Activated CD4-positive, alpha-beta T cell treated with anti-CD3 and anti-CD28 coated beads for 1 hour (primary cell): ENCODE measurements around the gene FAM174C.
"Not testable (repeated sequence)": the region's sequence is repeated elsewhere in the genome, so short reads cannot be mapped to it uniquely, and the experiment has no call there.

Source experiments
- DNase-seq: peaks from one replicate; pipeline ENCODE4 v3.0.0-alpha.2; 2020

Gene FAM174C

DNA sequence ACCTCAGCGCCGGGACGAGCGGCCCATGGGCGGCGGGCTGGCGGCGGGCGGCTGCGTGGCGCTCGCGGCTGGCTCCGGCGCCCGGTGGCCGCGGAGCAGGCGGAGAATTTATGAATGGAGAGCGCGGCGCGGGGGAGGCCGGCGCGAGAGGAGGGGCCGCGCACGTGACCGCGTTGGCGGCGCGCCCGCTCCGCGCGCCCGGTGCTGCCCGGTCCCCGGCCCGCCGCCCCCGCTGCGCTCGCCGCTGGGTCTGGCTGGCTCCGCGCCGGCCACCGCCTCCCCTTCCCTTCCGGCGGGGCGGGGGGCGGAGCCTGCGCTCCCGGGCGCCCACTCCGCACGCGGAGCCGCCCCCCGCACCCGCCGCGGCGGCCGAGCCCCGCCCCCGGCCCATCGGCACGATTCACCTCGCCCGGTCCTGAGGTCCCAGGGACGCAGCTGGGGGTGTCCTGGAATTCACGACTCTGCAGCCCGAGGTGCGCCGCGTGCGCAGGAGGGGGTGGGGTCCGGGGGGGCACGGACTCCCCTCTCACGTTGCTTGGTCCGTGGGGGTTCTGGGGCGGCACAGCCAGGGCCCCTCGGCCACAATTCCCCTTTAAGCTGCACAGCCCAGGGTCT lies 37.5 kb upstream of the FAM174C start, which contains the start of gene CBARP:
Gene CBARP, minus strand, starts transcription at position 252 of the 615 bp plus-strand sequence. CDS start 1,905 bp downstream, outside the sequence.
- no peak for DNase-seq

DNA sequence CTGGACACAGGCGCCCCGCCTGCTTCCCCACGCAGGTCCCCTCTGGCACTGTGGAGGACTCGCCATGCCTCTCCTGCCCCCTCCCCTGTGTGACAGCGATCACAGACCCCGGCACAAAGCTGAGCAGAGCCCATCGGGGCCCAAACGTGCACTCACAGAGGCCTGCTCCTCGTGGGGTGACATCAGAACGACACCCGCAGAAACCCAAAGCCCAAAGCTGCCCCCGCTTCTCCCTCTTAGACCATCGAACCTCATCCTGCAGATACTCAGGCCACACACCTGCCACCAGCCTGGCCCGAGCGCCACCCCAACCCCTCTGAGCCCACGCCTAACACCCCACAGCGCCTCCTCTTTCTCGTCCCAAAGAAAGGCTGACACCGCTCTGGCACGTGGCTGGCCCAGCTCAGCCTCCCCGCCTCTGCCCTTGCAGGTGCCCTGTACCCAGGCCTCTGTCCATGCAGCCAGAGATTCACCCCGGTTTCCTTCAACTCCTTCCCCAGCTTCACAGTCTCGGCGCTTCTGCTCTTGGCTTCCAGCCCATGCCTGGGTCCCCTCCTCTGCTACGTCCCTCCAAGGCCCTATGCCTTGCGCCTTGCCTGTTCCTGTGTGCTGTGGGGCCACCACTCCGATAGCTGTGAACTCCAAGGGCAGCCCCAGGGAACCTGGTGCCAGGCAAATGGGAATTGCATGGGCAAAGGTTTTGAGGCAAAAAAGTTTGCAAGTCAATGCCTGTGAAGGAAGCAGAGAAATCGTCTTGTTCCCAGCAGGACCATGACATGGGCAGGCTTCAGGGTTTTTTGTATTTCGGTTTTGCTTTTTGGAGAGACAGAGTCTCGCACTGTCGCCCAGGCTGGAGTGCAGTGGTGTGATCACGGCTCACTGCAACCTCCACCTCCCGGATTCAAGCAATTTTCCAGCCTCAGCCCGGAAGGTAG lies 36.7 kb upstream of the FAM174C start:
- no peak for DNase-seq

DNA sequence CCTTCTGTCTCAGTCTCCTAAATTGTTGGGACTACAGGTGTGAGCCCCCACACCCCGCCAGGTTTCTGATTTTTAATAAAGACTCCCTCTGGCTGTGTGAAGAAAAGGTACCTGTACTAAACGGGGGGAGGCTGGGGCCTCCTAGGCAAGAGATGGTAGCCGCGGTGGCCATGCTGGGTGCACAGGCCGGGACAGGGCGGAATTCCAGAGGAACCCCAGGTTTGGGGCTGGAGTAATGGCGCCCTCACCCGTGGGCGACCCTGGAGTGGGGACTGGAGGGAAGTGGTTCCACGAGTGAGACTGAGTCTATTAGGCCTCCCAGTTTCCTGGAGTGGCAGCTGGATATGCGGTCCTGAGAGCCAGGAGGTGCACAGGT lies 35.9 kb upstream of the FAM174C start:
- no peak for DNase-seq

DNA sequence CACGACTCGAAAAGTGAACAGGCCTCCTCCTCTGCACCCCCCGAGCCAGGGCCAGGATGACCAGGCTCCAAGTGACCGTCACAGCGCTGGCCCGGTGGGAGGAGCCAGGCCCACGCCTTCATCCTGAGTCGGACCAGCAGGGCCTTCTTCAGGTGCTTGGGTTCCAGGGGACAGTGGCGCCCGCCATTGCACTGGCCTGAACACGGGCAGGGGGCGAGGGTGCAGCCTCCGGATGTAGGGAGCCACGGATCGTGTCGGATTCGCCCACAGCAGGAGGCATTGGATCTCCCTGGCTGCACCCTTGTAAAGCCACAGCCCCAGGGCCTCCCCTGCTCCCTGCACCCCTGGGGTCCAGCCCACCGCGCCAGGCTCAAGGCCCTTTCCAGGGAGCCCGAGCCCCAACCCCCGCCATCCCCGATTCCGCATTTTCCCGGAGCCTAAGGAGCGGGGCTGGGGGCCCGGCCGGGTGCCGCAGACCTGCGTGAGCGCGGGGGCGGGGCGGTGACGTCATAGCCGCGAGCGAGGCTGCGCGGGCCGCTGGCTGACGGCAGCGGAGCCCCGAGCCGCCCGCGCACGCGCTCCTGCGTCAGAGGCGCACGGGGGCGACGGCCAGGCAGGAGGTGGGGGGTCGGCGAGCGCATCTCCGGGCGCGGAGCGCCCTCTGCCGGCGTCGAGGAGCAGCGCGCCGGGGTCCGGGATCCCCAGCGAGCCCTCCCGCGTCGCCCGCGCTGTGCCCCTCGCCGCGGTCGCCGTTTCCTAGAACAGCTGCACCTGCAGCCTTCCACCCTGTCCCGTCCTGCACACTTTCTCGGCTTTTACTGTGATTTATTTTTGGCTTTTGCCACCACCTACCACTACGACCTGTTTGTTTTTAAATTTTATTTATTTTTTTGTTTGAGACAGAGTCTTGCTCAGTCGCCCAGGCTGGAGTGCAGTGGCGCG lies 35.3 kb upstream of the FAM174C start:
- peak; percentile 86 for DNase-seq

DNA sequence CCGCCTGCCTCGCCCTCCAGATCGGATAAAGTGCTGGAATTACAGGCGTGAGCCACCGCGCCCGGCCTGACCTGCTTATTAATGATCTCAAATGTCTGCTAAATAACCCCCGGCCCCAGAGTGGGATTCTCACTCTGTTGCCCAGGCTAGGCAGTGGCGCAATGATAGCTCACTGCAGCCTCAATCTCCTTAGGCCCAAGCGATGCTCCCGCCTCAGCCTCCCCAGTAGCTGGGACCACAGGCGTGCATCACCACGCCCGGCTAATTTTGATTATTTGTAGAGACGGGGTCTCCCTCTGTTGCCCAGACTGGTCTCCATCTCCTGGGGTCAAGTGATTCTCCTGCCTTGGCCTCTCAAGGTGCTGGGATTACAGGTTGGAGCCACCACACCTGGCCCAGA lies 34.4 kb upstream of the FAM174C start:
- DNase-seq = no peak

DNA sequence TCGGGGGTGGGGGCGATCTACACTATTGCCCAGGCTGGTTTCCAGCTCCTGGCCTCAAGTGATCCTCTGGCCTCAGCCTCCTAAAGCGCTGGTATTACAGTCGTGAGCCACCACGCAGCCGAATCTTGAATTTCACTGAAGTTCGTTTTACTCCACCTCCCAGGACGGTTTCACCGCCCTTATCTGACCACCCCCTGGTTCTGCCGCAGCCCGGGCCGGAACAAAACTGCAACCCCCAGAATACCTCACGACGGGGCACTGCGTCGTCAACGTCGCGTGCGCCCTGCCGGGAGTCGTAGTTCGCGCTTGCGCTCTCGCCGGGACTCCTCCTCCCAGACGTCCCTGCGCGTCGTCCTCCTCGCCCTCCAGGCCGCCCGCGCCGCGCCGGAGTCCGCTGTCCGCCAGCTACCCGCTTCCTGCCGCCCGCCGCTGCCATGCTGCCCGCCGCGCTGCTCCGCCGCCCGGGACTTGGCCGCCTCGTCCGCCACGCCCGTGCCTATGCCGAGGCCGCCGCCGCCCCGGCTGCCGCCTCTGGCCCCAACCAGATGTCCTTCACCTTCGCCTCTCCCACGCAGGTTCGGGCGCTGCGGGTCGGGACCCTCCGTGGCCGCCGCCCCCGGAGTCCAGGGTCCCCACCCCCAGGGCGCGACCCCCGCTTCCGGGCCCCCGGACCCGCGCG lies 33.8 kb upstream of the FAM174C start, which contains the start of gene ATP5F1D:
Gene ATP5F1D, plus strand, starts transcription at position 335 of the 679 bp plus-strand sequence. Its CDS starts 100 bp downstream, at position 435.
- DNase-seq = peak; percentile 83

DNA sequence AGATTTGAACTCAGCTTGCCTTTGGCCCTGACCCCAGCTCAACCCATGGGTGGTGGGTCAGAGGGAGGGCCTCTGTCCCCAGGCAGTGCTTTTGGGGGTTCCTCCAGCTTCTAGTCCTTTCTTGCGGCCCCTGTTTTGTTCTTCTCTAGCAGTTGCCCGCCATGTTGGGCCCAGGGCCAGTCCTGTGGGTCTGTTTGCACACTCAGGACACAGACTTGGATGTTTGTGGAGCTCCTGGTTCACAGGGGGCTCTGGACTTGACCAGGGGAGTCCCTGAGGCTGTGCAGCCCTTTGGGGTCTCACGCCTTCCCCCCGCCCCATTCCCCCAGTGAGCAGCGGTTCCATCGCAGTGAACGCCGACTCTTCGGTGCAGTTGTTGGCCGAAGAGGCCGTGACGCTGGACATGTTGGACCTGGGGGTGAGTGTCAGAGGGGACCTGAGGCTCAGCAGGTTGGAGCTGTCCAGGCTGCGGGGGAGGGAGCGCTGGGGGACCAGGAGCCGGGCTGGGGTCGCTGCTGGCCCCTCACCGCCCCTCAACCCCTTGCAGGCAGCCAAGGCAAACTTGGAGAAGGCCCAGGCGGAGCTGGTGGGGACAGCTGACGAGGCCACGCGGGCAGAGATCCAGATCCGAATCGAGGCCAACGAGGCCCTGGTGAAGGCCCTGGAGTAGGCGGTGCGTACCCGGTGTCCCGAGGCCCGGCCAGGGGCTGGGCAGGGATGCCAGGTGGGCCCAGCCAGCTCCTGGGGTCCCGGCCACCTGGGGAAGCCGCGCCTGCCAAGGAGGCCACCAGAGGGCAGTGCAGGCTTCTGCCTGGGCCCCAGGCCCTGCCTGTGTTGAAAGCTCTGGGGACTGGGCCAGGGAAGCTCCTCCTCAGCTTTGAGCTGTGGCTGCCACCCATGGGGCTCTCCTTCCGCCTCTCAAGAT lies 31.3 kb upstream of the FAM174C start:
- DNase-seq = peak; percentile 81

DNA sequence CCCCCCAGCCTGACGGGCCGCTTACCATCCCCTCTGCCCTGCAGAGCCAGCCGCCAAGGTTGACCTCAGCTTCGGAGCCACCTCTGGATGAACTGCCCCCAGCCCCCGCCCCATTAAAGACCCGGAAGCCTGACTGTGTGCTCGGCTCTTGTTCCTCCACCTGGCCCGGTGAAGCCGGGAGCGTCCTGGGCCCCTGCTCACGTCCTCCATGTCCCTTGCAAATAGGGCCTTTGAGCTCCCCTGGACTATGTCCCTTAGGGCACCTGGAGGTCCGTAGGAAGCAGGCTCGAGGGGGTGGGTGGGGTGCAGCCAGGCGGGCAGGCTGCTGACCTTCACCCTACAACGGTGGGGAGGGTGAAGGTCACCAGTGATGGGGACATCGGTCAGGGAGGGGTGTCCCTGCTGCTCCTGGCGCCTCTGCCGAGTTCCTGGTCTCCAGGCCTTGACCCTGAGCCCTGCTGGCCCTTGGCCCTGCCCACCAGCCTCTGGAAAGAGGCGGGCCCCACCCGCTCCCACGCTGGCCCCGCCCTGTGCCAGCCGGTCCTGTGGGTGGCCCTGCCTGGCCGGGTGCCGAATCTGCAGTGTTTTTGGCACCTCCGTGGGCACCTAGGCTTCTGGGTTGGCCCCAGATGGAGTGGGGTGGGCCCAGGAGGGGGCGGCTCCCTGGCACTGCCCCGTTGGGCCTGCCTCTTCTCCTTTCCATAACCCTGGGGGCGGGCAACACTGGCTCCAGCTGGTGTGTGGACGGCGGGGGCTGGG lies 30.5 kb upstream of the FAM174C start:
- DNase-seq = no peak

- DNase-seq = no peak
These were observed 29.7 kb upstream of the FAM174C start for GRCh38 chr19:1245494-1246264.

- not testable (repeated sequence) for DNase-seq
These were observed 28.9 kb upstream of the FAM174C start for GRCh38 chr19:1246265-1247087.

DNA sequence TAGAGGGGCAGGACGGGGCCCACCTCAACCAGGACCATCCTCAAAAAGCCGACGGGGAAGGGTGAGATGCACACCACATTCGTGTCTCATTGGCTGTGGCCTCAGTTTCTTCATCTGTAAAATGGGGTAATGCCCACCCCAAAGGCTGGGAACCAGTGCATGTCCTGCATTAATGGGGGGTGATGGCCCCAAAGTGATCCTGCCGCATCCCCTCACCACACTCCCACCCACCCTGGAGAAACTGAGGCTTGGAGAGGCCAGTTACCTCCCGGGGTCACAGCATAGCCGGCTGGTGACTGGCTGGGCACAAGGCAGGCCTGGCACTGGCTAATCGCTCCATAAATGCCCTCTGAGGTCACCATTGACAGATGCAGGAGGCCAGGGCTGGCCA lies 27.6 kb upstream of the FAM174C start:
- no peak for DNase-seq

- peak; percentile 56 for DNase-seq
These were observed 27.1 kb upstream of the FAM174C start, which contains the start of gene MIDN for GRCh38 chr19:1248139-1248785. Gene MIDN (plus strand): TSS chr19:1248583. CDS start chr19:1250297, 1,714 bp downstream.

DNA sequence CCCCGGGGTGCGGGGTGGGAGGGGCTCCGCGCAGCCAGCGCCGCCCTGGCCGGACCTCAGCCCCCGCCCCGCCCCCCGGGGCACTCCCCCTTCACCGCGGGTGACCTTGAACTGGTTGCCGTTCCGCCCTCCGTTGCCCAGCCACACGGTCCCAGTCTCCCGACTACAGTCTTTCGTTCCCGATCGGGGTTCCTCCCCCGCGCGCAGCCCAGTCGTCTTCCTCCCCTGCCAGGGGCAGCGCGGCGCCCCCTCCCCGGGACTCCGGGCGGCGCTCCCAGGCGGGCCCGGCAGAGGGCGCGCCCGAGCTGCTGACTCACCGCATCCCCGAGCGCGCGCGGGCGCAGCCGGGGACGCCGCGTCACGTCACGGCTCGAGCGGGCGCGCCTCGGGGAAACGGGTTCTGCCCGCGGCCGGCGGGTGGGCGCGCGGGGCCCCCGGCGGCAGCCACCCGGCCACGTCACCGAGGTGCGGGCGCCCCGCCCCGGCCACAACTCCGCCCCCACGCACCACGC lies 26.5 kb upstream of the FAM174C start:
- DNase-seq = peak; percentile 80

DNA sequence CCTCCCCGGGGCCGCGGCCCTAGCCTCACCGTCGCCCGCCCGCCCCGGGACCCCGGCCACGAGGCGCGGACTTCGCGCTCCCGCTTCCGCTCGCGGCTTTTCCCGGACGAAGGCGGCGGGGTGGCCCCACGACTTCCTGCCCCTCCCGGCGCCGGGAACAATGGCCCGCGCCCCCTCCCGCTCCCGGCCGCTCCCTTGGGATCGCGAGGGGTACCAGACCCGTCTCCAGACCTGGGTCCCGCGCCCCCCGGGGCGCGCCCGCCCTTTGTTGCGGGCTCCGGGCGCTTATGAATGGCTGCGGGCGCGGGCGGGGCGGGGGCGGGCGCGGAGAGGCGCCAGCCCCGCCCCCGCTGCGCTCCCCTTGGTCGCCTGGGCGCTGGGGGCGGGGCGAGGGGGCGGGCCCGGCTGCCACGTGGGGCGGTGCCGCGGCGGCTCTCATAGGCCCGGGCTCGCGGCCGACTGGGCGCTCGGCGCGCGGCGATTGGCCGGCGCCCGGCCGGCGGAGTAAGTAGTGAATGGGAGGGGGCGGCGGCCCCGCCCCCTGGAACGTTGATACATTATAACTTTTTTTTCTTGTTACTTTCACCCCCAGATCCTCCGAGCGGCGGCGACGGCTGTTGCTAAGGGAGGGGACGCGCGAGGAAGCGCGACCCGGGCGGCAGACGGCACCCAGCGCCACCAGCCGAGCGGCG lies 25.9 kb upstream of the FAM174C start:
- DNase-seq = peak; percentile 91

- no peak for DNase-seq
These were observed 25.3 kb upstream of the FAM174C start for GRCh38 chr19:1249990-1250436.

DNA sequence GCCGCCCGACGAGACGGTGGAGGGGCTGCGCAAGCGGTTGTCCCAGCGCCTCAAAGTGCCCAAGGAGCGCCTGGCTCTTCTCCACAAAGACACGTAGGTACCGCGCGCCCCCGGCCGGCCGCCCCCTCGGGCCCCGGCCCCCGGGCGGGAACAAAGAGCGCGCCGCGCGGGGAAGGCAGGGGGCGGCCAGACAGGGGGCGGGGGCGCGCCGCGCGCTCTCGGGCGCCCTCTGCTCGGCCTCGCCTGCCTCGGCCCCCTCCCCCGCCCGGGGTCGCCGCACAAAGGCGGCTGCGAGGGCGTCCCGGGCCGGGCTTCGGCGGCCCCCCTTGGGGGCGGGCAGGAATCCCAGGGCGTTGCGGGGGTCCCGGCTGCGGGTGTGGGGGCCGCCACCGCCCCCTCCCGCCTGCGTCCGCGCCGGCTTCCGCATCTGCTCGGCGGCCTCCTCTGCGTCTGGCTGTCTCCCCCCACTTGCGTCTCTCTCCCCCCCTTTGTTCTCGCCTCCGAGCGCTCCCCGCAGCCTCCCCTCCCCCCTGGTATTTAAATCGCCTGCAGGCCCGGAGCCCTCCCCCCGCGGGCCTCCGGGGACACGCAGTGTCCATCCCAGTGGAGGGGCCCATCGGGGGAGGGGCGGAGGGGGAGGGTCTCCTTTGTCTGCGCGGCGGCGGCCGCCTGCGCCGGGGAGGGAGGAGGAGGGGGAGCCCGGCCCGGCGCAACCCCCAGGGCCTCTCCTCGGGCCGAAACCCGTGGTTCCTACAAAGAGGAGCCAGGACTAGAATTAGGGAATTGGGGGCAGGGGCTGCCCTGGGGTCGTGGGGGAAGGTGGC lies 24.7 kb upstream of the FAM174C start:
- no peak for DNase-seq
